ENCODE results near the gene NUP107.
"Not testable (repeated sequence)": the region's sequence is repeated elsewhere in the genome, so short reads cannot be mapped to it uniquely, and the experiment has no call there.

NUP107 gene

GRCh38 chr12:68686595-68687521 is at the start of gene NUP107:
Gene NUP107 (plus strand): TSS chr12:68686978. CDS start chr12:68687066, 88 bp downstream.
- Histone ChIP-seq H3K9me2 (replicated peaks; ENCODE audit: control insufficient read depth, low read length) (no peaks in the 10 kb centered on the region), H3K27me3 (ENCODE audit: control insufficient read depth, low read length) (no peaks in the 10 kb centered on the region), H3F3A (ENCODE audit: control insufficient read depth, insufficient read depth) (no peaks in the 10 kb centered on the region), H3K79me2 (ENCODE audit: control insufficient read depth, low read length) (peaks cover 55% of the 10 kb centered on the region), H4K20me1 (ENCODE audit: control insufficient read depth, insufficient read depth, low read depth, low read length) (no peaks in the 10 kb centered on the region), H3K36me3 (ENCODE audit: control insufficient read depth, low read length) (peaks cover 35% of the 10 kb centered on the region), H3K27ac (ENCODE audit: low read depth, low read length) (peak within 1 kb of the TSS; percentile 15; the same call in 1 of the 2 replicates), H3K4me1 (ENCODE audit: control insufficient read depth, low read length) (peaks cover 23% of the 10 kb centered on the region), H3K9me3 (ENCODE audit: control insufficient read depth, insufficient read depth, low read length) (no peaks in the 10 kb centered on the region), H3K4me3 (ENCODE audit: low read length) (peak within 1 kb of the TSS; percentile 76), H3K4me2 (ENCODE audit: low read length) (peak within 1 kb of the TSS; percentile 73)
- TF ChIP-seq CTCF (IDR thresholded peaks at IDR 0.05; ENCODE audit: low read depth, low read length, poor library complexity, severe bottlenecking) (no peak), EZH2phosphoT487 (IDR thresholded peaks at IDR 0.05; ENCODE audit: borderline replicate concordance, low read length) (no peak)

- Histone ChIP-seq H3F3A (ENCODE audit: control insufficient read depth, insufficient read depth) (peaks cover 29% of the 10 kb centered on the region), H3K36me3 (ENCODE audit: control insufficient read depth, low read length) (peaks cover 61% of the 10 kb centered on the region), H3K4me3 (ENCODE audit: low read length) (peak overlapping the region; percentile 41), H3K4me2 (ENCODE audit: low read length) (peak overlapping the region; percentile 90), H3K79me2 (ENCODE audit: control insufficient read depth, low read length) (peaks cover 100% of the 10 kb centered on the region), H3K27ac (ENCODE audit: low read depth, low read length) (peak overlapping the region; percentile 55), H3K4me1 (ENCODE audit: control insufficient read depth, low read length) (peaks cover 90% of the 10 kb centered on the region)
- H3K27me3 ChIP-seq (ENCODE audit: control insufficient read depth, low read length); H4K20me1 ChIP-seq (ENCODE audit: control insufficient read depth, insufficient read depth, low read depth, low read length); H3K9me3 ChIP-seq (ENCODE audit: control insufficient read depth, insufficient read depth, low read length); H3K9me2 ChIP-seq (replicated peaks; ENCODE audit: control insufficient read depth, low read length): not testable (repeated sequence)
Measured at GRCh38 chr12:68637439-68637838, 49.3 kb upstream of the NUP107 start.

- H3K4me1 ChIP-seq (ENCODE audit: control insufficient read depth, low read length), result peaks cover 83% of the 10 kb centered on the region
- H3K79me2 ChIP-seq (ENCODE audit: control insufficient read depth, low read length), result peaks cover 100% of the 10 kb centered on the region
- H3F3A ChIP-seq (ENCODE audit: control insufficient read depth, insufficient read depth), result peaks cover 29% of the 10 kb centered on the region
- TF ChIP-seq EZH2phosphoT487 (IDR thresholded peaks at IDR 0.05; ENCODE audit: borderline replicate concordance, low read length), result no peak
- TF ChIP-seq CTCF (IDR thresholded peaks at IDR 0.05; ENCODE audit: low read depth, low read length, poor library complexity, severe bottlenecking), result no peak
- no peaks in the 10 kb centered on the region for H3K9me3 ChIP-seq (ENCODE audit: control insufficient read depth, insufficient read depth, low read length)
- 0 out of 2 replicates have a peak, but pooled peaks cover 4% of the 10 kb centered on the region for H4K20me1 ChIP-seq (ENCODE audit: control insufficient read depth, insufficient read depth, low read depth, low read length)
- H3K27me3 ChIP-seq (ENCODE audit: control insufficient read depth, low read length), result no peaks in the 10 kb centered on the region
- H3K4me2 ChIP-seq (ENCODE audit: low read length), result peak overlapping the region; percentile 90
- H3K4me3 ChIP-seq (ENCODE audit: low read length), result peak overlapping the region; percentile 41
- H3K36me3 ChIP-seq (ENCODE audit: control insufficient read depth, low read length), result peaks cover 64% of the 10 kb centered on the region
- H3K9me2 ChIP-seq (replicated peaks; ENCODE audit: control insufficient read depth, low read length), result no peaks in the 10 kb centered on the region
- peak overlapping the region; percentile 55 for H3K27ac ChIP-seq (ENCODE audit: low read depth, low read length)
Measured at GRCh38 chr12:68638171-68638570, 48.6 kb upstream of the NUP107 start.

All from DOHH2 (cell line).